ENCODE results near the gene RASL10B.

- TF ChIP-seq CTCF (IDR thresholded peaks at IDR 0.05), result no peak
- TF ChIP-seq POLR2A (IDR thresholded peaks at IDR 0.05), result no peak
Observed at GRCh38 chr17:35748979-35749378, 17.5 kb downstream of the RASL10B start.

Data from thyroid gland (tissue), 4 donors.